Body of pancreas (tissue), 4 donors: ENCODE measurements around the gene ARCN1. TPM values are rescaled to one million over a fixed set of nuclear protein-coding genes. Genes with fewer than 3 reads are reported as not detected.

Source experiments
- ATAC-seq: fragments of 150-250 bp; one replicate; pipeline ENCODE4 v1.9.1; 2016
- DNase-seq, 4 donors: peaks; one replicate each; pipeline ENCODE4 v3.0.0-alpha.2; 2019
- H3K27ac ChIP-seq, 4 donors: fragments of 200-600 bp; sonication (generic); 1 replicate in 3 of 4; 2 replicates in 1 of 4; pipeline versions ENCODE4 v1.5.1 to v1.6.1; 2016 to 2019; ENCODE audit warnings: mild to moderate bottlenecking in 1 of 4, mixed read lengths in 1 of 4, moderate library complexity in 1 of 4
- H3K27me3 ChIP-seq, 2 donors: fragments of 200-600 bp; sonication (generic); one replicate each; pipeline ENCODE4 v1.6.0; 2016; ENCODE audit warnings: mild to moderate bottlenecking in 1 of 2
- H3K36me3 ChIP-seq, 2 donors: fragments of 200-600 bp; sonication (generic); replicated peaks in 1 of 2; 2 replicates each; pipeline ENCODE4 v1.5.1; 2016; ENCODE audit warnings: low read depth in 2 of 2; ENCODE audit not compliant: insufficient read depth in 1 of 2
- H3K4me1 ChIP-seq: fragments of 200-600 bp; sonication (generic); one replicate; pipeline ENCODE4 v1.6.0; 2016
- H3K4me3 ChIP-seq, 2 donors: fragments of 200-600 bp; sonication (generic); 1 replicate in 1 of 2; 2 replicates in 1 of 2; pipeline ENCODE4 v1.5.1; 2016 to 2019
- H3K9me3 ChIP-seq, 3 donors: fragments of 200-600 bp; sonication (generic); 1 replicate in 2 of 3; 2 replicates in 1 of 3; pipeline ENCODE4 v1.5.1; 2016
- CTCF ChIP-seq, 7 experiments: fragments of 450-650 bp in 4 of 7; fragments of 200-600 bp in 3 of 7; sonication (generic) in 3 of 7; IDR thresholded peaks; one replicate each; pipeline ENCODE4 v1.5.1; 2016 to 2019; ENCODE audit warnings: antibody characterized with exemption in 7 of 7
- POLR2A ChIP-seq, 3 donors: fragments of 450-650 bp; IDR thresholded peaks; one replicate each; pipeline ENCODE4 v1.6.1; 2016; ENCODE audit warnings: antibody characterized with exemption in 3 of 3, mild to moderate bottlenecking in 2 of 3
- WGBS, 2 donors: methylation state at CpG; one replicate each; pipeline ENCODE4 v1.1.5; 2017; 5-methylcytosine and 5-hydroxymethylcytosine counted together
- intact Hi-C: fragments of 100-400 bp; cut with DNase I; formaldehyde crosslinking; loops from one replicate; pipeline ENCODE4 v1.15.1; 2023
- total RNA-seq, 2 donors: library from RNA; depleted of rRNA; stranded (reverse); fragments of >200 nt; gene quantifications; one replicate each; pipeline ENCODE4 v1.1.0, GENCODE V29; 2016

ARCN1 gene
- total RNA-seq, 2 donors from 2014 or later, result 49.8 to 64.3 TPM

GRCh38 chr11:118533769-118534729 is 38.2 kb upstream of the ARCN1 start:
- ATAC-seq (no peak), DNase-seq (no peak)
- no peak overlapping the region for H3K27ac ChIP-seq
- no peak for TF ChIP-seq CTCF (IDR thresholded peaks at IDR 0.05)
- TF ChIP-seq POLR2A (IDR thresholded peaks at IDR 0.05), result no peak
- no peak overlapping the region for H3K4me3 ChIP-seq
- intact Hi-C loops, result no loop called here
- no peaks in the 10 kb centered on the region for H3K9me3 ChIP-seq
- WGBS, 2 donors, result 74 to 77% methylated on average over 16 to 25 of the region's 27 CpGs
- peaks cover 19% of the 10 kb centered on the region for H3K4me1 ChIP-seq
- no peaks in the 10 kb centered on the region for H3K36me3 ChIP-seq
- H3K27me3 ChIP-seq, result no peaks in the 10 kb centered on the region

- 83 to 85% methylated on average over 9 of the region's 9 CpGs for WGBS, 2 donors
- H3K4me3 ChIP-seq, result no peak overlapping the region
- ATAC-seq, result no peak
- no peak for TF ChIP-seq POLR2A (IDR thresholded peaks at IDR 0.05)
- TF ChIP-seq CTCF (IDR thresholded peaks at IDR 0.05), result no peak
- no peak overlapping the region for H3K27ac ChIP-seq
- no peak for DNase-seq
- no peaks in the 10 kb centered on the region for H3K36me3 ChIP-seq
- H3K9me3 ChIP-seq, result no peaks in the 10 kb centered on the region
- intact Hi-C loops, result no loop called here
- no peaks in the 10 kb centered on the region for H3K27me3 ChIP-seq
- H3K4me1 ChIP-seq, result peaks cover 8% of the 10 kb centered on the region
Observed at GRCh38 chr11:118535261-118535660, 36.9 kb upstream of the ARCN1 start.

GRCh38 chr11:118536726-118537125 is 35.5 kb upstream of the ARCN1 start:
- intact Hi-C loops, result no loop called here
- 91 to 99% methylated on average over 5 of the region's 5 CpGs for WGBS, 2 donors
- TF ChIP-seq CTCF (IDR thresholded peaks at IDR 0.05) (no peak), POLR2A (IDR thresholded peaks at IDR 0.05) (no peak)

GRCh38 chr11:118537409-118537980 is 34.7 kb upstream of the ARCN1 start:
- intact Hi-C loops, result no loop called here
- ATAC-seq (no peak), DNase-seq (no peak)
- no peak for TF ChIP-seq POLR2A (IDR thresholded peaks at IDR 0.05)
- TF ChIP-seq CTCF (IDR thresholded peaks at IDR 0.05), result no peak
- Histone ChIP-seq H3K27me3 (no peaks in the 10 kb centered on the region), H3K4me1 (no peaks in the 10 kb centered on the region), H3K4me3 (no peak overlapping the region), H3K9me3 (no peaks in the 10 kb centered on the region), H3K27ac (no peak overlapping the region), H3K36me3 (no peaks in the 10 kb centered on the region)
- 89 to 91% methylated on average over 6 of the region's 6 CpGs for WGBS, 2 donors

More at GRCh38 chr11:118536726-118537125, 35.5 kb upstream of the ARCN1 start:
- no peak for DNase-seq
- Histone ChIP-seq H3K4me3 (no peak overlapping the region), H3K4me1 (peaks cover 5% of the 10 kb centered on the region), H3K36me3 (no peaks in the 10 kb centered on the region), H3K27me3 (no peaks in the 10 kb centered on the region), H3K27ac (no peak overlapping the region), H3K9me3 (no peaks in the 10 kb centered on the region)
- no peak for ATAC-seq
